DMS79 (cell line): ENCODE data around the gene WDR7.

Source experiments
- DNase-seq: peaks from one replicate; lab custom pipeline; 2025; lab: John Stamatoyannopoulos, UW

WDR7 gene

DNA sequence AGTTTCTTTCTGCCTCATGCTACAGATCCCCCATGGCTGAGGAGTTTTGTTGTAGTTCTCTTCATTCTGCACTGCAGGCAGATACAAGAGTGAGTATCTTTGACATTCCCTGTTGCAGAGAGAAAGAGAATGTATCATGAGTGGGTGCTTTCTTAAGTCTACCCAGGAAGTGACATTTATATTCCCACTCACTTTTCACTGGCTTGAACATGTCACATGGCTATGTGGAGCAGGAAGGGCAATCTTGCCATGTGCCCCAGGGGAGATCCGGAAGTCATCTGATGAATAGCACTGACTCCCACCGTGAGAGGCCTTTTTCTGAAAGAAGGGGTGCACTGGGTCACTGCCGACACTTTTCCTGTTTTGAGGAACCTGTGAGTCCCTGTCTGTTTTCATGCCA is 429.3 kb downstream of the WDR7 start:
- no peak for DNase-seq

DNA sequence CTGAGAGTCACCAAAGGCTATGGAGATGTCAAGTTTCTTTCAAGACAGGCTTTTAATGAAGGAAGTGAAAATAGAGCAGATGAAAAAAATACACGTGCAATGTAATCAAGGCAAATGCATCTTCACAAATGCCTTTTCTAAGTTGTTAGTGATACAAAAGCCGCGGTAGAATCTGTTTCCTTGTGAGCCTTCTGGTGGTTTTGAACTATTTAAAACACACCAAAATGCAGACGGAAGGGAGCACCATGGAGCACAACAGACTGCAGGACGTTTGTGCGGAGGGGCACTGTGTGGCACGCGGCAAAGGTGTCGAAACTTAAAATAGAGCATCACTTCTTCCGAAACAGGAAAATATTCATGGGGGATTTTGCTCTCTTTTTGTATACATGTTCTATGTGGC is 430.7 kb downstream of the WDR7 start:
- no peak for DNase-seq

DNA sequence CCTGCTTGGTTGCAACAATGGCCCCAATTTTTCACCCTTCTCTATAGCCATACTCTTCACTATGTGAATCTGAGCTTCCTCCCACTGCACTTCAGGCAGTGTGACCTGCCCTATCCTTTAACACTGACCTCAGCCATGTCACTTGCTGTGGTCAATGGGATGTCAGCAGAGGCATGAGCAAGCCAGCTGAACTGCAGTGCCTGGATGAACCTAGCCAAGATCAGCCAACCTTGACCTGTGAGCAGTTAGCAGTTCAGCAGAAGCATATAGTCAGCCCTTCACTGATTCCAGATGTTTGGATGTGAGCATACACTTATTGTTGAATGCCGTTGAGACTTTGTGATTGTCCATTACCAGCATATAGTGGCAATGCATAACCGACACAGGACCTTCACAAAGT is 432.3 kb downstream of the WDR7 start:
- no peak for DNase-seq

DNA sequence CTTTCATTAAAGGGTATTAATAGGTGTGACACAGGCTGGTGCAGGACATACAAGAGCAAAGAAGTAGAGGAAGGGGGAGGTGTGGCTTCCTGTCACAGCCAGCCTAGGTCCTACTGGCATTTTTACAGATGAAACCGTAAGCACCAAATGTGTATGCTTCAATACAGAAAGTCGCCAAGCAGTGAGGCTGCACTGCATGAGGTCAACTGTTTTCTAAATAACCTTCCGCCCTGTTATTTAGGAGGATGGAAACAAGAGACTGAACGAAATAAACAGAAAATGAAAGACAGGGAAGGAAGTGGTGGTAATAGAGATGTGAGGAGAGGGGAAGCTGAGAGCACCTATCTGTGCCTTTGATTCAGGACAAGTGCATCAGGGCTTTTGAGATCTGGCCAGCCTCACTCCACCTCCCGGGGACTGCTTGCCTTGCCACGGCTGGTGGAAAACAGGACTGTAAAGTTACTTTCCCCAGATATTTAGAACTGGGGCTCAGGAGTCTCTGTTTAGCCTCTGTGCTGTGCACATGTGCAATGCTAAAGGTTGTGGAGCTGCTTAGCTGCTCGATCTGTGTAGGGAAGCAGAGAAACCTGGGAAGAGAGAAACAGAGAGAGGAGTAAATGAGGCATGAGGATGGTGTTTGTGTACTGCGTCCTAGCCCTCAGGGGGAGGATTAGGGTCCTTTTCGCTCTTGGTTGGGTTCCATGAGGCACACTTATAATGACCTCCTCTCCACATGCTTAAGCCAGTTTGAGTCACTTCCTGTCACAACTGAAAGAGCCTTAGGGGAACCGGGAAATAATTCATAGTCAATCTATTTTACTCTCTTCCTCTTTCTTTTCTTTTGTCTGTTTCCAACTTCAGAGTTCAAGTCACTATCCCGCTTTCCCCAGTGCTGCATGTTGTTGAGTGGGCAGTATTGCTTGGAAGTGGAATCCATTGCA is 433.4 kb downstream of the WDR7 start:
- DNase-seq = no peak

DNA sequence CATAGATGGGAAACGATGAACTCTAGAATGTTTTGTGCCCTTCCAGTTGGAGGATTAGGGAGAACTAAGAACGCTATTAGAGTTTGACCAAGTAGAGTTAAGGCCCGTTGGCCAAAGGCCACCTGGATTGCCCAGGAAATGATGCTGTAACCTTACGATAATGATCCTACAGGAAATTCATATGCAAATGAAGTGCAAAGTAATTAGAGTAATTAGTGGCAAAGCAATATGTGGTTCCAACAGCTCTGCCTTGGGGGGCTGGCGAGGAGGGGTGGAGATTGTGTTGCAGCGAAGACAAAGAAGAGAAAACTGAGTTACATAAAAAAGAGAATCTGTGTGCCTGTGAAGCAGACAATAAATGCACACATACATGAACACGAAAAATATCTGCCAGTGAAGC is 434.2 kb downstream of the WDR7 start:
- DNase-seq = no peak

DNA sequence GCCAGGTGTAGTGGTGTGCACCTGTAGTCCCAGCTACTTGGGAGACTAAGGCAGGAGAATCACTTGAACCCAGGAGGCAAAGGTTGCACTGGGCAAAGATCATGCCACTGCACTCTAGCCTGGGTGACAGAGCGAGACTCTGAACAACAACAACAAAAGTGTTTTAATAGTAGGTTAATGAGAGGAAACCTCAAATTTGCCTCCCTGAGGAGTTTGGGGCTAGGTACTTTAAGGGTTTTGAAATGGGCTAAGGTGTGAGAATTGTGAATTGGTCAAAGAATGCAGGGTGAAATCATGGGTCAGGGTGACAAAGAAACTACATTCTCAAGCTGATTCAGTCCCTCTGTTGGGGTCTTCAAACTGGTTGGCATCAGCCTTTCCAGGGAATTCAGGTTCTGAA is 435.0 kb downstream of the WDR7 start:
- no peak for DNase-seq
